Endothelial cell of umbilical vein (primary cell): ENCODE measurements around the gene KCNQ2.

Source experiments
- POLR2A ChIP-seq: IDR thresholded peaks from 2 replicates; pipeline ENCODE4 v1.6.1; 2012; ENCODE audit warnings: low read depth, mild to moderate bottlenecking, control low read depth, low read length
- POLR2AphosphoS5 ChIP-seq: IDR thresholded peaks from 2 replicates; pipeline ENCODE4 v1.6.1; 2012; ENCODE audit warnings: low read depth, mild to moderate bottlenecking, control low read depth, low read length, moderate library complexity; ENCODE audit not compliant: insufficient read depth
- TF ChIP-seq, protein P1 (sequence below), 2 donors: IDR thresholded peaks; 1 replicate in 1 of 2; 2 replicates in 1 of 2; pipeline ENCODE4 v1.5.1; 2011; ENCODE audit warnings: low read length in 2 of 2, mild to moderate bottlenecking in 2 of 2, moderate library complexity in 2 of 2, control low read depth in 1 of 2, inconsistent platforms in 1 of 2, low read depth in 1 of 2; ENCODE audit not compliant: insufficient read depth in 1 of 2; ENCODE audit errors: extremely low read depth in 1 of 2
- TF ChIP-seq, protein P2 (sequence below): IDR thresholded peaks from 2 replicates; pipeline ENCODE4 v1.6.1; 2011; ENCODE audit not compliant: insufficient read depth, insufficient read length

DNA sequence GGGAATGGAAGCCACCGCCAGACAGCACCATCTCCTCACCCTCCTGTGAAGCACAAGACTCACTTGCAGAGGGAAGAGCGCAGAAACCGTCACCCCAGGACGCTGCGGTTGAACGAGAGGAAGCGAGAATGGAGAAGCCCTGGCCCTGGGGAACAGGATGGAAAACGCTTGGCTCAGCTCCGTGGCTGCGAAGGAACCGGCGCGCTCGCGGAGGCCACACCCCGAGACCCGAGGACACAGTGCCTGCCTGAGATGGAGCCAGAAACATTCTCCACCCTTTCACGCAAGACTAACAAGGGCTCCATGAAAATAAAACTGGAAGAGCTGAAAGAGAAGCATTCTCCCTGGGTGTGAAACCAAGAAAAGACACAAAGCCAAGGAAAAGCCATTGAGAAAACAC lies 86.0 kb downstream of the KCNQ2 start:
- no peak for TF ChIP-seq POLR2A
- TF ChIP-seq, protein P1, sequence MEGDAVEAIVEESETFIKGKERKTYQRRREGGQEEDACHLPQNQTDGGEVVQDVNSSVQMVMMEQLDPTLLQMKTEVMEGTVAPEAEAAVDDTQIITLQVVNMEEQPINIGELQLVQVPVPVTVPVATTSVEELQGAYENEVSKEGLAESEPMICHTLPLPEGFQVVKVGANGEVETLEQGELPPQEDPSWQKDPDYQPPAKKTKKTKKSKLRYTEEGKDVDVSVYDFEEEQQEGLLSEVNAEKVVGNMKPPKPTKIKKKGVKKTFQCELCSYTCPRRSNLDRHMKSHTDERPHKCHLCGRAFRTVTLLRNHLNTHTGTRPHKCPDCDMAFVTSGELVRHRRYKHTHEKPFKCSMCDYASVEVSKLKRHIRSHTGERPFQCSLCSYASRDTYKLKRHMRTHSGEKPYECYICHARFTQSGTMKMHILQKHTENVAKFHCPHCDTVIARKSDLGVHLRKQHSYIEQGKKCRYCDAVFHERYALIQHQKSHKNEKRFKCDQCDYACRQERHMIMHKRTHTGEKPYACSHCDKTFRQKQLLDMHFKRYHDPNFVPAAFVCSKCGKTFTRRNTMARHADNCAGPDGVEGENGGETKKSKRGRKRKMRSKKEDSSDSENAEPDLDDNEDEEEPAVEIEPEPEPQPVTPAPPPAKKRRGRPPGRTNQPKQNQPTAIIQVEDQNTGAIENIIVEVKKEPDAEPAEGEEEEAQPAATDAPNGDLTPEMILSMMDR (IDR thresholded peaks at IDR 0.05; ENCODE audit: extremely low read depth in 1 of 2, insufficient read depth in 1 of 2, low read depth in 1 of 2, low read length in 2 of 2): no peak
- TF ChIP-seq, protein P2, sequence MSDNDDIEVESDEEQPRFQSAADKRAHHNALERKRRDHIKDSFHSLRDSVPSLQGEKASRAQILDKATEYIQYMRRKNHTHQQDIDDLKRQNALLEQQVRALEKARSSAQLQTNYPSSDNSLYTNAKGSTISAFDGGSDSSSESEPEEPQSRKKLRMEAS: no peak
- no peak for TF ChIP-seq POLR2AphosphoS5
